CD4-positive, alpha-beta T cell treated with Interleukin-6 at 100 ng/mL for 8 hours (primary cell): Measurements from ENCODE around the gene THADA.
A peak's percentile ranks its signal among the peaks of the same experiment; 100 is the strongest.

Source experiments
- DNase-seq: peaks from one replicate; pipeline ENCODE4 v3.0.0-alpha.2; 2020; ENCODE audit warnings: mixed read lengths, low spot score

THADA gene

GRCh38 chr2:43224131-43224570, 371.7 kb downstream of the THADA start:
- peak; percentile 82 for DNase-seq

GRCh38 chr2:43223521-43224001, 372.3 kb downstream of the THADA start:
- peak; percentile 15 for DNase-seq

- DNase-seq: peak; percentile 13
Measured at GRCh38 chr2:43222475-43223309, 373.1 kb downstream of the THADA start.

GRCh38 chr2:43221763-43222474, 373.9 kb downstream of the THADA start:
- peak; percentile 60 for DNase-seq

- peak; percentile 34 for DNase-seq
Measured at GRCh38 chr2:43221124-43221762, 374.6 kb downstream of the THADA start.

GRCh38 chr2:43220760-43221123, 375.1 kb downstream of the THADA start:
- DNase-seq: no peak

GRCh38 chr2:43220229-43220751, 375.5 kb downstream of the THADA start:
- no peak for DNase-seq

GRCh38 chr2:43219383-43220228, 376.2 kb downstream of the THADA start:
- DNase-seq: peak; percentile 87

- DNase-seq: peak; percentile 90
Measured at GRCh38 chr2:43218702-43219382, 377.0 kb downstream of the THADA start.

GRCh38 chr2:43218155-43218701, 377.6 kb downstream of the THADA start:
- DNase-seq: no peak

- DNase-seq: no peak
Measured at GRCh38 chr2:43217228-43218154, 378.3 kb downstream of the THADA start.

GRCh38 chr2:43216629-43217028, 379.2 kb downstream of the THADA start:
- DNase-seq: no peak

- DNase-seq: no peak
Measured at GRCh38 chr2:43215673-43216255, 380.1 kb downstream of the THADA start.

- DNase-seq: no peak
Measured at GRCh38 chr2:43214253-43214652, 381.6 kb downstream of the THADA start.

GRCh38 chr2:43212931-43213330, 382.9 kb downstream of the THADA start:
- DNase-seq: no peak

- DNase-seq: no peak
Measured at GRCh38 chr2:43212216-43212835, 383.5 kb downstream of the THADA start.

- no peak for DNase-seq
Measured at GRCh38 chr2:43210467-43211303, 385.2 kb downstream of the THADA start.

- DNase-seq: no peak
Measured at GRCh38 chr2:43210125-43210466, 385.7 kb downstream of the THADA start.
